ENCODE data around the gene PRDX5. TPM values are rescaled to one million over a fixed set of nuclear protein-coding genes. Genes with fewer than 3 reads are reported as not detected.

PRDX5 gene
- total and polyA plus RNA-seq, 9 of the 15 experiments (the other 6 are each of a cell fraction or from before 2014, with no cell fraction given), result 40.8 to 327 (median 204) TPM

DNA sequence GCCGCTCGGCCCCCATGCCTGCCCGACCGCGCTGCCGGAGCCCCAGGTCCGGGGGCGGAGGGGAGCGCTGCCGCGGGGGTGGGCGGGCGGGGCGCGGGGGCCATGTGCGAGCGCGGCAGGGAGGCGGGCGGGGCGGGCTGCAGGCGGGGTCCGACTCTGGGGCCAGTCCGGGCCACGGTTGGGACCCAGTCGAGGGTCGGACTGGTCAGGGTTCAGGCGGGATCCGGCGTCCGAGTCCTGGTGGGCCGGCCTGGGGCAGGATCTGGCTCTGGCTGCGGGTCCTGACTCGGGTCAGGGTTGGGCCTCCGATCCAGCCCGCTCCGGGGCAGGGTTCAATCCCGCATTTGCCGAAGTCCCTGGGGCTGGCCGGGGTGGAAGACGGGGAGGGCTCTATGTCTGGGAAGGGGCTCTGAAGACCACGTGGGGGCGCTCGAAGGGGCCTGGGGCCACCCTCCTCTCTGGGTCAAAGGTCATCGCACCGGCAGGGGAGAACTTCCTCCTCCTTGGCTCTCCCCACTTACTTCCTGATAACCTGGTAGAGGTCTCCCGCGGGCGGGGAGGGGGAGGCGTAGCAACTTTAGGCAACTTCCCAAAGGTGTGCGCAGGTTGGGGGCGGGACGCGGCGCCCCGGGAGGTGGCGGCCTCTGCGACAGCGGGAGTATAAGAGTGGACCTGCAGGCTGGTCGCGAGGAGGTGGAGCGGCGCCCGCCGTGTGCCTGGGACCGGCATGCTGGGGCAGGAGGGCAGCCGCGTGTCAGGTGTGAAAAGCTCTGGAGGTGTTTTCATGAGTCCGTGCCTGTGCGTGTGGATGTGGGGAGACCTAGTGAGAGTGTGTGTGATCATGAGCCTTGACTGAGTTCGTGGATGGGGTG lies 12.0 kb upstream of the PRDX5 start (continued):
- no peak for TF ChIP-seq ZNF316 (IDR thresholded peaks at IDR 0.05)
- no peak for TF ChIP-seq EHMT2 (IDR thresholded peaks at IDR 0.05)
- peak; percentile 66 for TF ChIP-seq GABPB1 (CRISPR knock-in tag; IDR thresholded peaks at IDR 0.05)
- TF ChIP-seq SETDB1 (IDR thresholded peaks at IDR 0.05; ENCODE audit: low read length), result no peak
- TF ChIP-seq ZNF707 (CRISPR knock-in tag; conservative IDR thresholded peaks at IDR 0.05), result no peak
- no peak for TF ChIP-seq NR2F6 (CRISPR knock-in tag; IDR thresholded peaks at IDR 0.05)
- no peak for TF ChIP-seq LARP7 (IDR thresholded peaks at IDR 0.05)
- TF ChIP-seq ZNF253 (CRISPR knock-in tag; conservative IDR thresholded peaks at IDR 0.05), result no peak
- no peak for TF ChIP-seq ZNF644 (tag; IDR thresholded peaks at IDR 0.05; ENCODE audit: low read depth)
- peak; percentile 36 for TF ChIP-seq NFIC (IDR thresholded peaks at IDR 0.05)
- peak; percentile 33; the same call in 1 of the 2 replicates for TF ChIP-seq RAD51 (IDR thresholded peaks at IDR 0.05; ENCODE audit: borderline replicate concordance, low read depth)
- no peak for TF ChIP-seq STAT5B (CRISPR knock-in tag; IDR thresholded peaks at IDR 0.05)
- no peak for TF ChIP-seq ARHGAP35 (IDR thresholded peaks at IDR 0.05; ENCODE audit: partially characterized antibody)
- TF ChIP-seq SIN3A (IDR thresholded peaks at IDR 0.05; ENCODE audit: borderline replicate concordance in 2 of 2, control insufficient read depth in 1 of 2, low read depth in 2 of 2, low read length in 2 of 2), result peak in 1 of 2 experiments; percentile 41; a peak in 1 of 4 replicates
- no peak for TF ChIP-seq TSC22D4 (tag; IDR thresholded peaks at IDR 0.05)
- TF ChIP-seq, protein P1, sequence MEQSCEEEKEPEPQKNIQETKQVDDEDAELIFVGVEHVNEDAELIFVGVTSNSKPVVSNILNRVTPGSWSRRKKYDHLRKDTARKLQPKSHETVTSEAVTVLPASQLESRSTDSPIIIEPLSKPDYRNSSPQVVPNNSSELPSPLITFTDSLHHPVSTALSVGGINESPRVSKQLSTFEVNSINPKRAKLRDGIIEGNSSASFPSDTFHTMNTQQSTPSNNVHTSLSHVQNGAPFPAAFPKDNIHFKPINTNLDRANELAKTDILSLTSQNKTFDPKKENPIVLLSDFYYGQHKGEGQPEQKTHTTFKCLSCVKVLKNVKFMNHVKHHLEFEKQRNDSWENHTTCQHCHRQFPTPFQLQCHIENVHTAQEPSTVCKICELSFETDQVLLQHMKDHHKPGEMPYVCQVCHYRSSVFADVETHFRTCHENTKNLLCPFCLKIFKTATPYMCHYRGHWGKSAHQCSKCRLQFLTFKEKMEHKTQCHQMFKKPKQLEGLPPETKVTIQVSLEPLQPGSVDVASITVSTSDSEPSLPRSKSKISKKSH (CRISPR knock-in tag; IDR thresholded peaks at IDR 0.05), result no peak
- no peak for TF ChIP-seq CBFB (CRISPR knock-in tag; IDR thresholded peaks at IDR 0.05)
- TF ChIP-seq, protein P2, sequence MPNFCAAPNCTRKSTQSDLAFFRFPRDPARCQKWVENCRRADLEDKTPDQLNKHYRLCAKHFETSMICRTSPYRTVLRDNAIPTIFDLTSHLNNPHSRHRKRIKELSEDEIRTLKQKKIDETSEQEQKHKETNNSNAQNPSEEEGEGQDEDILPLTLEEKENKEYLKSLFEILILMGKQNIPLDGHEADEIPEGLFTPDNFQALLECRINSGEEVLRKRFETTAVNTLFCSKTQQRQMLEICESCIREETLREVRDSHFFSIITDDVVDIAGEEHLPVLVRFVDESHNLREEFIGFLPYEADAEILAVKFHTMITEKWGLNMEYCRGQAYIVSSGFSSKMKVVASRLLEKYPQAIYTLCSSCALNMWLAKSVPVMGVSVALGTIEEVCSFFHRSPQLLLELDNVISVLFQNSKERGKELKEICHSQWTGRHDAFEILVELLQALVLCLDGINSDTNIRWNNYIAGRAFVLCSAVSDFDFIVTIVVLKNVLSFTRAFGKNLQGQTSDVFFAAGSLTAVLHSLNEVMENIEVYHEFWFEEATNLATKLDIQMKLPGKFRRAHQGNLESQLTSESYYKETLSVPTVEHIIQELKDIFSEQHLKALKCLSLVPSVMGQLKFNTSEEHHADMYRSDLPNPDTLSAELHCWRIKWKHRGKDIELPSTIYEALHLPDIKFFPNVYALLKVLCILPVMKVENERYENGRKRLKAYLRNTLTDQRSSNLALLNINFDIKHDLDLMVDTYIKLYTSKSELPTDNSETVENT (CRISPR knock-in tag; IDR thresholded peaks at IDR 0.05), result 0 out of 2 replicates have a peak, but pooled peaks have one; percentile 23
- TF ChIP-seq ZNF830 (CRISPR knock-in tag; IDR thresholded peaks at IDR 0.05), result no peak
- TF ChIP-seq, protein P3, sequence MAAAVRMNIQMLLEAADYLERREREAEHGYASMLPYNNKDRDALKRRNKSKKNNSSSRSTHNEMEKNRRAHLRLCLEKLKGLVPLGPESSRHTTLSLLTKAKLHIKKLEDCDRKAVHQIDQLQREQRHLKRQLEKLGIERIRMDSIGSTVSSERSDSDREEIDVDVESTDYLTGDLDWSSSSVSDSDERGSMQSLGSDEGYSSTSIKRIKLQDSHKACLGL (CRISPR knock-in tag; IDR thresholded peaks at IDR 0.05; ENCODE audit: borderline replicate concordance, poor library complexity, severe bottlenecking), result no peak
- TF ChIP-seq, protein P4, sequence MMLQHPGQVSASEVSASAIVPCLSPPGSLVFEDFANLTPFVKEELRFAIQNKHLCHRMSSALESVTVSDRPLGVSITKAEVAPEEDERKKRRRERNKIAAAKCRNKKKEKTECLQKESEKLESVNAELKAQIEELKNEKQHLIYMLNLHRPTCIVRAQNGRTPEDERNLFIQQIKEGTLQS (IDR thresholded peaks at IDR 0.05), result no peak
- TF ChIP-seq, protein P4 (CRISPR knock-in tag; conservative IDR thresholded peaks at IDR 0.05), result no peak
- no peak for TF ChIP-seq ZFP1 (CRISPR knock-in tag; IDR thresholded peaks at IDR 0.05)
- no peak for TF ChIP-seq HDAC6 (IDR thresholded peaks at IDR 0.05; ENCODE audit: low read depth, low read length)
